Measurements from ENCODE around the gene CARNS1.

Gene CARNS1

GRCh38 chr11:67387069-67387468, 28.4 kb upstream of the CARNS1 start:
- TF ChIP-seq ZFX (IDR thresholded peaks at IDR 0.05) (no peak), CTCF (conservative IDR thresholded peaks at IDR 0.05) (no peak)
- no peak overlapping the region for H3K27ac ChIP-seq

DNA sequence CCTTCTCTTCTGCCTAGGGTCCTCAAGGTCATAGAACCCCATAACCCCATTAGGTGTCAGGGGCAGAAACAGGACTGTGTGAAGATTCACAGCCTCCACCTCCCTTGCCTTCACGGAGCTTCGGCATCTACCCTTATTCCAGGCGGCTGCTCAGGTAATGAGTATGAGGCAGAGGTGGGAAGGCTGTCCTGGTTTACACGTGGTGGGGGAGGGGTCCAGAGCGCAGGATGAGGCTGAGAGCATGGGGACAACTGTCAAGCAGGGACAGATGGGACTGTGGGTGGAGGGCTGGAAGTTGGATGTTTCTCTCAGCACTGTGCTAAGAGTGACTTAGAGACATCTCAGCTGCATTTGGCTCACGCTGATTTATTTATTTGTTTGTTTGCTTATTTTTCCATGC, 28.0 kb upstream of the CARNS1 start:
- H3K27ac ChIP-seq = no peak overlapping the region
- TF ChIP-seq ZFX (IDR thresholded peaks at IDR 0.05) (no peak), CTCF (conservative IDR thresholded peaks at IDR 0.05) (no peak)

- no peak overlapping the region for H3K27ac ChIP-seq
- TF ChIP-seq ZFX (IDR thresholded peaks at IDR 0.05) (no peak), CTCF (conservative IDR thresholded peaks at IDR 0.05) (no peak; the same call in 1 of the 2 replicates)
Observed at GRCh38 chr11:67389477-67389876, 26.0 kb upstream of the CARNS1 start.

DNA sequence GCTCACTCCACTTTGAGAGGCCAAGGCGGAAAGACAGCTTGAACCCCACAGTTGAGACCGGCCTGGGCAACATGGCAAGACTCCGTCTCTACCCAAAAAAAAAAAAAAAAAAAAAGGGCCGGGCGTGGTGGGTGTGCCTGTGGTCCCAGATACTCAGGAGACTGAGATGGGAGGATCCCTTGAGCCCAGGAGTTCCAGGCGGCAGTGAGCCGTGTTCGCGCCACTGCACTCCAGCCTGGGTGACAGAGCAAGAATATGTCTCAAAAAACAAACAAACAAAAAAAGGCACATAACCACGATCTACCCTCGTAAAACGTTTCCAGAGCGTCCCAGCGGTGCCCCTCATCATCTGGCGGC, 24.6 kb upstream of the CARNS1 start:
- peak overlapping the region; percentile 93 for H3K27ac ChIP-seq
- TF ChIP-seq ZFX (IDR thresholded peaks at IDR 0.05) = no peak
- no peak for TF ChIP-seq CTCF (conservative IDR thresholded peaks at IDR 0.05)

DNA sequence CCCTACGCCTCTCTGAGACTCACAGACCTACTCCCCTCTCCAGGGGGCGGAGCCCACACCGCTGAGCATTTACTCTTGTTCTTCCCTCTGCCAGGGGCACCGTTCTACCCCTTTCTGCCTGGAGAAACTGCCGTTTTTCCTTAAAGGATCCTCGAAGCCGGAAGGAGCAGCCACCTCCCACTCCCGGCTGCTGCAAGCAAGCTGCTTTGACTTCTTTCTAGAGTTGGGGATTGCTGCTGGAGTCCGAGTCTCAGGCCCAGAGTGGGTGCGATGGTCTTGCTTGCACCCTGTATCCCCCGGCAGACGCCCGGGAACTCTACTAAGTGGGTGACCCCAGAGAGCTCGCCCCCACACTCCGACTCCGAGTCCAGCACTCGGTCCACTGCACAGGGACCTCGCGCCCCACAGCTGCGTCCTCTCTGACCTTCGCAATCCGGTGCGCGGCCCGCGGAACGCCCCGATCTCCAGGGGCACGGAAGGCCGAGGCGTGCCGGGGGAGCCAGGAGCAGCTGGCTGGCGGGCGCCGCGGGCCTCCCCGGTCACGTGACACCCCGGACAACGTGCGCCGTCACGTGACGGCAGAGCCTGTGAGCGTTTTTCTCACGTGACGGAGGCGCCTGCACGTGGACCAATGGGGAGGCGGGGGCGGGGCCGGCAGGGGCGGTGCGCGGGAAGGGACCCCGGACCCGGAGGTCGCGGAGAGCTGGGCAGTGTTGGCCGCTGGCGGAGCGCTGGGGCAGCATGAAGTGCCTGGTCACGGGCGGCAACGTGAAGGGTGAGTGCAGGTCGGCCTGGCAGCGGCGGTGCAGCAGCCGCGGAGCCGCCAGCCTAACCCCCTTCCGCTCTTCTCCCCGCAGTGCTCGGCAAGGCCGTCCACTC, 23.9 kb upstream of the CARNS1 start, which contains the start of gene RAD9A:
Gene RAD9A (plus strand): TSS at position 683 of the 879 bp plus-strand sequence. CDS start 59 bp downstream, at position 742.
- peak within 1 kb of the TSS; percentile 93 for H3K27ac ChIP-seq

GRCh38 chr11:67392183-67392715, 23.2 kb upstream of the CARNS1 start:
- H3K27ac ChIP-seq = peak overlapping the region; percentile 93

More for the DNA sequence above, 23.9 kb upstream of the CARNS1 start, which contains the start of gene RAD9A:
- no peak for TF ChIP-seq CTCF (conservative IDR thresholded peaks at IDR 0.05)
- peak; percentile 83; the same call in 1 of the 2 replicates for TF ChIP-seq ZFX (IDR thresholded peaks at IDR 0.05)

More at GRCh38 chr11:67392183-67392715, 23.2 kb upstream of the CARNS1 start:
- TF ChIP-seq CTCF (conservative IDR thresholded peaks at IDR 0.05) (no peak), ZFX (IDR thresholded peaks at IDR 0.05) (no peak)
